OCI-LY1 (cell line): ENCODE data around the gene DNTTIP2.
A peak's percentile ranks its signal among the peaks of the same experiment; 100 is the strongest.

ENCODE experiments used
- H2AFZ ChIP-seq: fragments of 200-600 bp; sonication (generic), shearing (Covaris generic); 2 replicates; pipeline ENCODE4 v1.6.0; 2014; ENCODE audit warnings: antibody characterized with exemption, mild to moderate bottlenecking, low read length
- H3F3A ChIP-seq: fragments of 200-600 bp; sonication (generic), shearing (Covaris generic); 2 replicates; pipeline ENCODE4 v1.6.0; 2014; ENCODE audit warnings: mild to moderate bottlenecking, antibody characterized with exemption, low read length, moderate library complexity; ENCODE audit not compliant: insufficient read depth
- H3K27ac ChIP-seq: fragments of 200-600 bp; sonication (generic); 2 replicates; pipeline ENCODE4 v1.5.1; 2014; ENCODE audit warnings: low read length, mixed run types, mild to moderate bottlenecking, low read depth; ENCODE audit not compliant: poor library complexity, severe bottlenecking
- H3K27me3 ChIP-seq: fragments of 200-600 bp; sonication (generic); 2 replicates; pipeline ENCODE4 v1.6.0; 2014; ENCODE audit warnings: antibody characterized with exemption, mild to moderate bottlenecking, low read length, moderate library complexity; ENCODE audit not compliant: insufficient read depth
- H3K36me3 ChIP-seq: fragments of 200-600 bp; sonication (generic); 2 replicates; pipeline ENCODE4 v1.6.1; 2014; ENCODE audit warnings: mild to moderate bottlenecking, antibody characterized with exemption, low read length, moderate library complexity, mixed read lengths; ENCODE audit not compliant: insufficient read depth
- H3K4me1 ChIP-seq: fragments of 200-600 bp; sonication (generic); 2 replicates; pipeline ENCODE4 v1.5.1; 2014; ENCODE audit warnings: mild to moderate bottlenecking, low read length, moderate library complexity; ENCODE audit not compliant: insufficient read depth, severe bottlenecking
- H3K4me2 ChIP-seq: fragments of 200-600 bp; sonication (generic), shearing (Covaris generic); 2 replicates; pipeline ENCODE4 v1.6.1; 2014; ENCODE audit warnings: low read length
- H3K4me3 ChIP-seq: fragments of 200-600 bp; sonication (generic); 2 replicates; pipeline ENCODE4 v1.5.1; 2014; ENCODE audit warnings: low read length, low read depth, mild to moderate bottlenecking, mixed read lengths; ENCODE audit not compliant: poor library complexity, severe bottlenecking
- H3K79me2 ChIP-seq: fragments of 200-600 bp; shearing (Covaris generic); 2 replicates; pipeline ENCODE4 v1.6.1; 2016; ENCODE audit warnings: mixed run types, low read length, mixed read lengths; ENCODE audit not compliant: insufficient read depth
- H3K9ac ChIP-seq: fragments of 200-600 bp; sonication (generic), shearing (Covaris generic); 2 replicates; pipeline ENCODE4 v1.6.1; 2014; ENCODE audit warnings: mild to moderate bottlenecking, low read length, mixed read lengths
- H3K9me2 ChIP-seq: fragments of 200-600 bp; sonication (generic), shearing (Covaris generic); 2 replicates; pipeline ENCODE4 v1.6.1; 2014; ENCODE audit warnings: low read depth, mild to moderate bottlenecking, low read length, mixed read lengths
- H3K9me3 ChIP-seq: fragments of 200-600 bp; shearing (Covaris generic); 2 replicates; pipeline ENCODE4 v1.6.1; 2014; ENCODE audit warnings: low read length, mixed read lengths
- H4K20me1 ChIP-seq: fragments of 200-600 bp; sonication (generic), shearing (Covaris generic); 2 replicates; pipeline ENCODE4 v1.6.0; 2016; ENCODE audit warnings: mild to moderate bottlenecking, low read length; ENCODE audit not compliant: insufficient read depth
- EZH2 ChIP-seq: fragments of 200-600 bp; sonication (generic), shearing (Covaris generic); IDR thresholded peaks from 2 replicates; pipeline ENCODE4 v1.8.0; 2017; ENCODE audit warnings: borderline replicate concordance, mixed run types, mild to moderate bottlenecking, antibody characterized with exemption, low read length, moderate library complexity, mixed read lengths
- TF ChIP-seq, protein P1 (sequence below): fragments of 200-600 bp; sonication (generic), shearing (Covaris generic); IDR thresholded peaks from 2 replicates; pipeline ENCODE4 v1.5.1; 2017; ENCODE audit warnings: mild to moderate bottlenecking, antibody characterized with exemption, low read length, moderate library complexity, mixed read lengths

Gene DNTTIP2

DNA sequence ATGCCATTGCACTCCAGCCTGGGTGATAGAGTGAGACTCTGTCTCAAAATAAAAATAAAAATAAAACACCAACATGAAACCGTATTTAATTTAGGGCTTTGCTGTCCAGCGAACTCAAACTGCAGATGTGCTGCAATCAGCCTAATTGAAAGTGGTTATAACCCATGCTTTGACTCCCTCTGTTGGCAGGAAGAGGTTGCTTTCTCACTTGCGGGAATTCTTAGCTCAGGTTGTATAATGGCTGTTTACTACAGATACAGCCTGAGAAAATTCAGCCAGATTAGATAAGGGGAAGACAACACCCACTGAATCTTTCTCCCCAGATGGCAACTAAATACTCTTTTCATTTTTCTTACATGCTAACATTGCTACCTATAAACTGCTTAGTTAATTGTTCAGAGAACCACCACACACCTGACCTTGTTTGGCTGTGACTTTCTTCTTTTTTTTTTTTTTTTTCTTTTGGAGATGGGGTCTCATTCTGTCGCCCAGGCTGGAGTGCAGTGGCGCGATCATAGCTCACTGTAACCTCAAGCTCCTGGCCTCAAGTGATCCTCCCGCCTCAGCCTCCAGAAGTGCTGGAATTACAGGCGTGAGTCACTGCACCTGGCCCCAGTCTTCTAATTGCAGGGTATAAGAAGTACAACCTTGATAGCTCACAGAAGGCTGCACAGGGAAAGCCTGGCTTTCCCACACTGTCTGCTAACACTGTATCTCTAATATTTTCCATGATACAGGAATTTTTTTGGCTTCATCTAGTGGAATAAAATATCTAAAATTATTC lies 34.6 kb downstream of the DNTTIP2 start:
- peaks cover 14% of the 10 kb centered on the region for H3K4me1 ChIP-seq
- no peak overlapping the region for H3K4me3 ChIP-seq
- H4K20me1 ChIP-seq = no peaks in the 10 kb centered on the region
- no peaks in the 10 kb centered on the region for H3K36me3 ChIP-seq
- no peaks in the 10 kb centered on the region for H3K9me2 ChIP-seq
- H2AFZ ChIP-seq = no peak overlapping the region
- H3K4me2 ChIP-seq = no peak overlapping the region
- no peaks in the 10 kb centered on the region for H3K9me3 ChIP-seq
- H3K27ac ChIP-seq = no peak overlapping the region
- no peak overlapping the region for H3K9ac ChIP-seq
- no peaks in the 10 kb centered on the region; the same call in 1 of the 2 replicates for H3F3A ChIP-seq
- TF ChIP-seq, protein P1, sequence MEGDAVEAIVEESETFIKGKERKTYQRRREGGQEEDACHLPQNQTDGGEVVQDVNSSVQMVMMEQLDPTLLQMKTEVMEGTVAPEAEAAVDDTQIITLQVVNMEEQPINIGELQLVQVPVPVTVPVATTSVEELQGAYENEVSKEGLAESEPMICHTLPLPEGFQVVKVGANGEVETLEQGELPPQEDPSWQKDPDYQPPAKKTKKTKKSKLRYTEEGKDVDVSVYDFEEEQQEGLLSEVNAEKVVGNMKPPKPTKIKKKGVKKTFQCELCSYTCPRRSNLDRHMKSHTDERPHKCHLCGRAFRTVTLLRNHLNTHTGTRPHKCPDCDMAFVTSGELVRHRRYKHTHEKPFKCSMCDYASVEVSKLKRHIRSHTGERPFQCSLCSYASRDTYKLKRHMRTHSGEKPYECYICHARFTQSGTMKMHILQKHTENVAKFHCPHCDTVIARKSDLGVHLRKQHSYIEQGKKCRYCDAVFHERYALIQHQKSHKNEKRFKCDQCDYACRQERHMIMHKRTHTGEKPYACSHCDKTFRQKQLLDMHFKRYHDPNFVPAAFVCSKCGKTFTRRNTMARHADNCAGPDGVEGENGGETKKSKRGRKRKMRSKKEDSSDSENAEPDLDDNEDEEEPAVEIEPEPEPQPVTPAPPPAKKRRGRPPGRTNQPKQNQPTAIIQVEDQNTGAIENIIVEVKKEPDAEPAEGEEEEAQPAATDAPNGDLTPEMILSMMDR = peak; percentile 66
- TF ChIP-seq EZH2 = no peak
- H3K79me2 ChIP-seq = no peaks in the 10 kb centered on the region
- H3K27me3 ChIP-seq = no peaks in the 10 kb centered on the region

DNA sequence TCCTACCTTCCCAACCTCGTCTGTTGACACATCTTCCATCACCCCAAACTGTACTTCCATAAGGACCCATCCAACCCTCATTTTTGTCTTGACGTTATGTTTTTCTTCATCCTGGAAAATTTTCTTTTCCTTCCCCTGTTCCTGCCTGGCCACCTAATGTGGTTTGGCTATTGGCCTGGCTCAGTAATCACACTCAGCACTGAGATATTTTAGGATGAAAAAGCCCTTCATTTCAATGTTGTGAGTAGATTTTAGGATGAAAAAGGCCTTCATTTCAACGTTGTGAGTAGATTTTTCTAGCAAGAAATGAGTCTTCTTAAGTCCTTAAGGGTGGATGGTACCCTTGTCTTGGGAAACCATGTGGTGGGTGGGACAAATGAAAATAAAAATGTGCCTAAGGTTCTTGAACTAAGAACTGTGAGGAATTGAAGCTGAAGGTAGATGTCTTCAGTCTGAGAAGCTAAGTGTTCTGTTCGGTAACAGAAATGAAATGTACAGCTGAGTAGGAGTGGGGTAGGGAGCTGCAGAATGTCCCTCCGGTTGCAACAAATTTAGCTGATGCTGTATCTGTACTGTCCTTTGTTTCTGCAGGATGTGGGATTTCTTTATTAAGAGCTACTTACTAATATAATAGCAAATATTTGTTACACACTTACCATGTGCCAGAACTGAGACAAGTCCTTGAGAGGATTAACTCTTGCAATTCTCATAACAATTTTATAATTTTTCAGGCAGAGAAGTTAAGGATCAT lies 36.1 kb downstream of the DNTTIP2 start:
- no peaks in the 10 kb centered on the region for H3F3A ChIP-seq
- no peaks in the 10 kb centered on the region for H3K9me3 ChIP-seq
- no peaks in the 10 kb centered on the region for H3K79me2 ChIP-seq
- H3K4me1 ChIP-seq = peaks cover 8% of the 10 kb centered on the region
- no peaks in the 10 kb centered on the region for H4K20me1 ChIP-seq
- H3K9ac ChIP-seq = no peak overlapping the region
- no peaks in the 10 kb centered on the region for H3K36me3 ChIP-seq
- no peak overlapping the region for H3K27ac ChIP-seq
- H2AFZ ChIP-seq = no peak overlapping the region
- H3K27me3 ChIP-seq = no peaks in the 10 kb centered on the region
- H3K4me2 ChIP-seq = no peak overlapping the region
- H3K4me3 ChIP-seq = no peak overlapping the region
- TF ChIP-seq EZH2 = no peak
- TF ChIP-seq, protein P1 = no peak
- H3K9me2 ChIP-seq = no peaks in the 10 kb centered on the region

- H3K4me3 ChIP-seq = no peak overlapping the region
- no peaks in the 10 kb centered on the region for H3K9me2 ChIP-seq
- H3F3A ChIP-seq = no peaks in the 10 kb centered on the region
- H2AFZ ChIP-seq = no peak overlapping the region
- no peaks in the 10 kb centered on the region for H3K79me2 ChIP-seq
- TF ChIP-seq EZH2 = no peak
- H3K36me3 ChIP-seq = no peaks in the 10 kb centered on the region
- H3K9me3 ChIP-seq = no peaks in the 10 kb centered on the region
- no peaks in the 10 kb centered on the region for H3K27me3 ChIP-seq
- H4K20me1 ChIP-seq = no peaks in the 10 kb centered on the region
- H3K4me2 ChIP-seq = no peak overlapping the region
- H3K9ac ChIP-seq = no peak overlapping the region
- no peak overlapping the region for H3K27ac ChIP-seq
- H3K4me1 ChIP-seq = peaks cover 7% of the 10 kb centered on the region
Measured at GRCh38 chr1:93841771-93842170, 37.2 kb downstream of the DNTTIP2 start.
